Natural killer cell treated with Interleukin-12 subunit alpha and Interleukin-12 subunit beta and Interleukin-15 and Interleukin-18, amount 100 ng/mL, for 72 hours (primary cell): ENCODE measurements around the gene C1orf74. TPM values are rescaled to one million over a fixed set of nuclear protein-coding genes. Genes with fewer than 3 reads are reported as not detected.

Experiments used
- ATAC-seq, 2 donors: fragments of 150-1000 bp; cut with Tn5 transposase in 1 of 2; sonication (Bioruptor Pico), chemical (Tn5 transposase) in 1 of 2; 2 replicates each; pipeline ENCODE4 v1.10.0; 2021
- DNase-seq: peaks from one replicate; pipeline ENCODE4 v3.0.0; 2022; ENCODE audit warnings: low spot score
- H3K27ac Mint-ChIP-seq, 2 donors: 1 replicate in 1 of 2; 2 replicates in 1 of 2; pipeline ENCODE4 v1.8.0; 2022; ENCODE audit warnings: mixed read lengths in 2 of 2, mild to moderate bottlenecking in 1 of 2, moderate library complexity in 1 of 2
- H3K27me3 Mint-ChIP-seq, 2 donors: 1 replicate in 1 of 2; 2 replicates in 1 of 2; pipeline ENCODE4 v1.8.0; 2022; ENCODE audit warnings: mixed read lengths in 2 of 2
- H3K36me3 Mint-ChIP-seq: one replicate; pipeline ENCODE4 v1.8.0; 2022; ENCODE audit warnings: mixed read lengths
- H3K4me1 Mint-ChIP-seq, 2 donors: 1 replicate in 1 of 2; 2 replicates in 1 of 2; pipeline ENCODE4 v1.8.0; 2022; ENCODE audit warnings: low read depth in 2 of 2, mixed read lengths in 2 of 2, mild to moderate bottlenecking in 1 of 2
- H3K4me3 Mint-ChIP-seq: one replicate; pipeline ENCODE4 v1.8.0; 2022; ENCODE audit warnings: mixed read lengths
- H3K9me3 Mint-ChIP-seq: 2 replicates; pipeline ENCODE4 v1.8.0; 2022; ENCODE audit warnings: mixed read lengths
- total RNA-seq, 2 donors: library from RNA; stranded (reverse); gene quantifications; one replicate each; pipeline ENCODE4 v1.2.3, GENCODE V29; 2022

The C1orf74 gene
- total RNA-seq, 2 donors from 2014 or later: 2.5 to 3.0 TPM

- ATAC-seq: no peak
- Mint-ChIP-seq H3K27me3 (peaks cover 13 to 14% of the 10 kb centered on the region in 2 donors), H3K27ac (no peak overlapping the region), H3K4me1 (no peaks in the 10 kb centered on the region), H3K9me3 (no peaks in the 10 kb centered on the region), H3K4me3 (no peak overlapping the region), H3K36me3 (no peaks in the 10 kb centered on the region)
- DNase-seq: no peak
Observed at GRCh38 chr1:209815931-209816341, 31.6 kb upstream of the C1orf74 start.

GRCh38 chr1:209815490-209815889 is 31.1 kb upstream of the C1orf74 start:
- no peak overlapping the region for H3K27ac Mint-ChIP-seq
- ATAC-seq: no peak

DNA sequence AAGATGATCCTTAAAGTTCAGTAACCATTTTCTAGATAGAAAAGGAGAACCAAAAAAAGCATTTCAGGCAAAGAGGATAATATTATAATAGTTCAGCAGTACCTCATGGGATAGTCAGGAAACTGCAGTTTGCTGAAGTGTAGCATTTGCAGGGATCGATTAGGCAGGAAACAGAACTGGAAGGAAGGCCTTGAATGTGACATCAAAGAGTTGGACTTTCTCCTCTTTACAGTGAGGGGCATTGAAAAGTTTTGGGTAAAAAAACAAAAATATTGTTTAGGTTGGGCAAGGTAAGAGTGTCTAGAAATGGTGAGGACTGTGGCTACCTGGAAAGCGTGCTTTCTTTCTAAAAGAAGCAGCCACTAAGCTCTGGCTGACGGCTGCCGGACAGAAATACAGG is 29.5 kb upstream of the C1orf74 start:
- H3K27me3 Mint-ChIP-seq: peaks cover 6 to 7% of the 10 kb centered on the region in 2 donors
- H3K4me1 Mint-ChIP-seq: no peaks in the 10 kb centered on the region
- no peak for DNase-seq
- H3K9me3 Mint-ChIP-seq: no peaks in the 10 kb centered on the region
- no peak overlapping the region for H3K27ac Mint-ChIP-seq
- no peak overlapping the region for H3K4me3 Mint-ChIP-seq
- no peaks in the 10 kb centered on the region for H3K36me3 Mint-ChIP-seq
- ATAC-seq: no peak

More at GRCh38 chr1:209815490-209815889, 31.1 kb upstream of the C1orf74 start:
- no peak overlapping the region for H3K4me3 Mint-ChIP-seq
- no peaks in the 10 kb centered on the region for H3K4me1 Mint-ChIP-seq
- DNase-seq: no peak
- peaks cover 9% of the 10 kb centered on the region in 2 donors for H3K27me3 Mint-ChIP-seq
- no peaks in the 10 kb centered on the region for H3K9me3 Mint-ChIP-seq
- H3K36me3 Mint-ChIP-seq: no peaks in the 10 kb centered on the region

DNA sequence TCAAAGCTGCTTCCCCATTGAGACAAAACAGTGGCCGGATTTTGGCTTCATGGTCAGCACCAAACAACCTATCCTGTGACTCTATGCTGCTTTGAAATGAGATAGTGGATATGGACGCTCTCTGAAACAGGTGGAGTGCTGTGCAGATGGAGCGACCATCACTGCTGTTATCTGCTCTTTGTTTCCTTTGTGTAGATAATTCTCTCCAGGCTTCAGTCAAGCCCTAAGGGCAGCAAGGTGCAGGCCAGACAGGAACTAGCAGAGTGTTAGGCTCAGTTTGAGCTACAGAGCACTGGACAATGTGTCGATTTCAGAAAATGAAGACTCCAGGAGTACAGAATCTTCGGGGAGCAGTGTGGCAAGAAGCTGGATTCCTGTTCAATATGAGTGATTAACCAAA is 26.4 kb upstream of the C1orf74 start:
- peaks cover 6 to 7% of the 10 kb centered on the region in 2 donors for H3K4me1 Mint-ChIP-seq
- ATAC-seq (no peak), DNase-seq (no peak)
- H3K9me3 Mint-ChIP-seq: no peaks in the 10 kb centered on the region
- no peak overlapping the region for H3K4me3 Mint-ChIP-seq
- no peak overlapping the region for H3K27ac Mint-ChIP-seq
- no peaks in the 10 kb centered on the region for H3K36me3 Mint-ChIP-seq
- no peaks in the 10 kb centered on the region for H3K27me3 Mint-ChIP-seq

DNA sequence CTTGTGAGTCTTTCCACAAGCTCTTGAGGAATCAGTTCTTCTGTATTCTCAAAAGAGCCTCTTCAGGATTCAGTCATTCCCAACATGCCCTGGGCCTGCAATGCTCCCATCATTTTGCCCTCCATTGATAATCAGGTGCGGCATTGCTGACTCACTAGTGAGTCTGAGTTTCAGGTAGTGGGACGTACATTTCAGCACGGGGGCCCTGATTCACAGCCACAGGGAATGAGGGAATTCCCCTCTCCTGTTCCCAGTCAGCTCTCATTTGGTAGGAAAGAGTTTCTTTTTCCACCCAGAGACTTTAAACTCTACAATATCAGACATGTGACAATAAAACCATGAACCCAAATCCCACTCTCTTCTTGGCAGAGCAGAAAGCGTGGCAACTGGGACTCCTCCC is 25.3 kb upstream of the C1orf74 start:
- peaks cover 0 to 2% of the 10 kb centered on the region in 2 donors for H3K27me3 Mint-ChIP-seq
- H3K4me1 Mint-ChIP-seq: peaks cover 7 to 13% of the 10 kb centered on the region in 2 donors
- no peak overlapping the region for H3K27ac Mint-ChIP-seq

DNA sequence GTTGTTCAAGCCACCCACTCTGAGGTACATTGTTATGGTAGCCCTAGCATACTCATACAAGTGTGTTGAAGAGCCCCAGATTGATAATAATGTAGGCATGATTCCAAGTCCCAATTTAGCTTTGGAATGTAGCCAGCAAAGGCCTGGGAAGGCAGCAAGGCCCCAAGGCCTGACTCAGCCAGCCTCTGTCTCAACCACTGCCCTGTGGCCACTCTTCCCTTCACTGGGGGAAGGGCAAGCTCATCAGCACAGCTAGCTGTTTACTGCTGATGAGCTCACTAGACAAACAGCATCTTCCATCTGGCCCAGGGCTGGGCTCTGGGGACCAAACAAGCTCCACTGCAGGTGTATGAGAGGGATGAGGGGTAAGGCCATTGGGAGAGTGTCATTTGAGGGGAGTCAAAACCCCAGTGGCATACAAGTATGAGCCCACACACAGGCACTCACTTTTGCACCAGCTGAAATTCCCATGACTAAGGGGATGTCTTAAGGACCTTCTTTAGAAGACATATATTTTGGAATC is 23.8 kb upstream of the C1orf74 start:
- H3K9me3 Mint-ChIP-seq: no peaks in the 10 kb centered on the region
- peaks cover 7 to 19% of the 10 kb centered on the region in 2 donors for H3K4me1 Mint-ChIP-seq
- peaks cover 0 to 7% of the 10 kb centered on the region in 2 donors for H3K27me3 Mint-ChIP-seq
- H3K4me3 Mint-ChIP-seq: no peak overlapping the region
- H3K36me3 Mint-ChIP-seq: no peaks in the 10 kb centered on the region
- no peak for ATAC-seq
- no peak overlapping the region for H3K27ac Mint-ChIP-seq
- no peak for DNase-seq

More for the DNA sequence above, 25.3 kb upstream of the C1orf74 start:
- DNase-seq (no peak), ATAC-seq (no peak)
- no peaks in the 10 kb centered on the region for H3K9me3 Mint-ChIP-seq
- H3K36me3 Mint-ChIP-seq: no peaks in the 10 kb centered on the region
- H3K4me3 Mint-ChIP-seq: no peak overlapping the region

DNA sequence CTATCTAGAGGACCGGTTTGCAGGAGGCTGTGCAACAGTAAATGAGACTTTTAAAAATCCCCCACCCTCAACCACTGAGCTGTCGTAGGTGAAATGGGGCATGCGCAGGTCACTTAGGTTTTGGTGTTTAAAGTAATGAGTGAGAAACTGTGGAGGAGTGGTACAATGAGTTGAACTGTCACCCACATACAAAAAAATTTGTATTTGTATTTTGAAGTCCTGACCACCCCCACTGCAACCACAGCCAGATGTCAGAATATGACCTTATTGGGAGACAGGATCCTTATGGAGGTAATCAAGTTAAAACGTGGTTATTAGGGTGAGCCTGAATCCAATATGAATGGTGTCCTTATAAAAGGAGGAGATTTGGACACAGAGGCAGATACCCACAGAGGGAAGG is 23.1 kb upstream of the C1orf74 start:
- Mint-ChIP-seq H3K27ac (no peak overlapping the region), H3K4me1 (peaks cover 7 to 19% of the 10 kb centered on the region in 2 donors), H3K36me3 (no peaks in the 10 kb centered on the region), H3K27me3 (peaks cover 0 to 7% of the 10 kb centered on the region in 2 donors), H3K9me3 (no peaks in the 10 kb centered on the region), H3K4me3 (no peak overlapping the region)
- no peak for ATAC-seq
- DNase-seq: no peak

- Mint-ChIP-seq H3K4me1 (peaks cover 7 to 19% of the 10 kb centered on the region in 2 donors), H3K9me3 (no peaks in the 10 kb centered on the region), H3K27me3 (peaks cover 0 to 7% of the 10 kb centered on the region in 2 donors), H3K27ac (peak within 1 kb of the TSS; percentile 62 to 93), H3K36me3 (no peaks in the 10 kb centered on the region), H3K4me3 (peak within 1 kb of the TSS; percentile 83)
- ATAC-seq (peak; percentile 96 to 98), DNase-seq (peak; percentile 91)
Observed at GRCh38 chr1:209805875-209806760, 21.8 kb upstream of the C1orf74 start, which contains the start of gene IRF6. IRF6 (minus strand) TSS chr1:209806142; CDS start chr1:209801413, 4,729 bp downstream.

GRCh38 chr1:209805341-209805781 is 21.0 kb upstream of the C1orf74 start:
- Mint-ChIP-seq H3K4me3 (peak overlapping the region; percentile 83), H3K36me3 (no peaks in the 10 kb centered on the region), H3K4me1 (peaks cover 7 to 19% of the 10 kb centered on the region in 2 donors), H3K27ac (peak overlapping the region in 1 of 2 donors; percentile 93), H3K27me3 (peaks cover 0 to 7% of the 10 kb centered on the region in 2 donors), H3K9me3 (no peaks in the 10 kb centered on the region)
- ATAC-seq (no peak), DNase-seq (no peak)

DNA sequence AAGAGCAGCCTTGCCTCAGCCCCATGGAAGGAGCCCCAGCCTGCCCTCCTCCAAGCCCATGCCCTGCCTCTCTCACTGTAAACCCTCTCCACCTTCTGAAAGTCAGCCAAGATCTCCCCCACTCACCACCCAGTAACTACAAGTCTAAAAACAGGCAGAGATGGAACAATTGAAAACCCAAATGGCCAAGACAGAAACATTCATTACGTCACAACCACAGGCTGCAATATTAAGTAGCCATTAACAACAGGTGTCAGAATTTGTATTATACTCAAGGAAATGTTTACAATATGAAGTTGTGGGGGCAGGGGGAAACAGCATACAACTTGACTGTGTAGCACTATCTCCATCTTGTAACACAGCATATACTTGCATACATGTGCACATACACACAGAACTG is 19.2 kb upstream of the C1orf74 start:
- peaks cover 7 to 19% of the 10 kb centered on the region in 2 donors for H3K4me1 Mint-ChIP-seq
- DNase-seq (no peak), ATAC-seq (no peak)
- peaks cover 0 to 7% of the 10 kb centered on the region in 2 donors for H3K27me3 Mint-ChIP-seq
- H3K36me3 Mint-ChIP-seq: no peaks in the 10 kb centered on the region
- H3K4me3 Mint-ChIP-seq: no peak overlapping the region
- H3K27ac Mint-ChIP-seq: no peak overlapping the region
- H3K9me3 Mint-ChIP-seq: no peaks in the 10 kb centered on the region

DNA sequence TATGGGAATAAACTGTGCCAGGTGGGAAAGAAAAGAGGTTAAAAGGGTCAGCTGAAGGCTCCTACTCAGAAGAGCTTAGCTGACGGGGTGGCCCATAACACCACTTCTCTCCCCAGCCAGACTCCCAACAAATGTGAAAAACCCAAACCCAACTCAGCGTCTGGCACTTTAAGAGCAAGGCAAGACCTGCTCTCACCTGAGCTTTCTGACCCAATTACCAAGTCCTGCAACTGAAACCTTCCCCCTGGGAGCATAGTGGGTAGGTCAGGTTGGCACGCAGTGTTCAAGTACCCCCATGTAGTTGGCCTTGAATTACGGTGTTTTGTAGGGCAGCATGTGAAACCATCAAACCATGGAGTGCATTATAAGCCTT is 18.4 kb upstream of the C1orf74 start:
- H3K4me1 Mint-ChIP-seq: peaks cover 7 to 19% of the 10 kb centered on the region in 2 donors
- DNase-seq (no peak), ATAC-seq (no peak)
- H3K9me3 Mint-ChIP-seq: no peaks in the 10 kb centered on the region
- H3K27me3 Mint-ChIP-seq: peaks cover 0 to 7% of the 10 kb centered on the region in 2 donors
- no peaks in the 10 kb centered on the region for H3K36me3 Mint-ChIP-seq
- no peak overlapping the region for H3K27ac Mint-ChIP-seq
- H3K4me3 Mint-ChIP-seq: no peak overlapping the region

- ATAC-seq: no peak
- no peaks in the 10 kb centered on the region for H3K36me3 Mint-ChIP-seq
- peaks cover 0 to 7% of the 10 kb centered on the region in 2 donors for H3K27me3 Mint-ChIP-seq
- no peak overlapping the region for H3K4me3 Mint-ChIP-seq
- no peaks in the 10 kb centered on the region for H3K9me3 Mint-ChIP-seq
- H3K27ac Mint-ChIP-seq: no peak overlapping the region
- peaks cover 7 to 19% of the 10 kb centered on the region in 2 donors for H3K4me1 Mint-ChIP-seq
- no peak for DNase-seq
Observed at GRCh38 chr1:209802117-209802779, 17.9 kb upstream of the C1orf74 start.

DNA sequence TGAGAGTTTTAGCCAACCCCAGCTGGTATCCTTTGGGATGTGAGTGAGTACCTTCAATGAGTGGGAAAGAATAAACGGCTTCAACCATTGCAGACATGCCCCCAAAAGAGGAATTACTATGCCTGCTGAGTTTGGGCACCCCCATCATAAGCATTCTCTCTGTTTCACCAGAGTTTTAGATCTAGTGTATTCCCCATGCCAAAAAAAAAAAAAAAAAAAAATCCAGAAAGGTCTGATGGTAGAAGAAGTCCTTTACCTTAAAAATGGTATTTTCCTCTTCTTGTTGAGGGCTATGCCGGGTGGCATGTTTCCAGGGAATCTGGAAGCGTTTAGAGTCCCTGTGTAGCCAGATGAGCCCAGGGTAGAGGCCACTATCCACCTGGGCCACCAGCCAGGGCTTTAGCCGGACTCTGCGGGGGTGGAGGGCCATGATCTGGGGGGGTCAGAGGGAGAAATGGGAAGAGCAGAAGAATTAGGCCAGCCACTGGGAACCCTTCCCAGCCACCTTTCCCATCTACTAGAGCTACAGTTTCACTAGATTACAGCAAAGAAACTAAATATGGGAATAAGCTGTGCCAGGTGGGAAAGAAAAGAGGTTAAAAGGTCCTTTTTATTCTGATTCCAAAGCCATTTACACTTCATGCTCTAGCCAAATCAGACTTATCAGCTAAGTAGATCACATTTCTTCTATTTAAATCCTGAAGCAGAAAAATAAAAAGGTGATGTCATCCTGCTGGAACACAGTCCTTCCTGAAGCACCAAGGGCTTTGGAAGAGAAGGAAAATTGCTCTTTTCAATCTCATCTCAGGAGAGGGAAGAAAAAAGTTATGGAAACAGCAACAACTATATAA is 16.9 kb upstream of the C1orf74 start:
- peak overlapping the region in 1 of 2 donors; percentile 18 for H3K27ac Mint-ChIP-seq
- H3K36me3 Mint-ChIP-seq: no peaks in the 10 kb centered on the region
- no peaks in the 10 kb centered on the region for H3K9me3 Mint-ChIP-seq
- no peak overlapping the region for H3K4me3 Mint-ChIP-seq
- no peak for DNase-seq
- H3K4me1 Mint-ChIP-seq: peaks cover 5 to 17% of the 10 kb centered on the region in 2 donors
- no peak for ATAC-seq
- H3K27me3 Mint-ChIP-seq: peaks cover 0 to 7% of the 10 kb centered on the region in 2 donors
